ENCODE measurements around the gene SLC26A4. TPM values are rescaled to one million over a fixed set of nuclear protein-coding genes. Genes with fewer than 3 reads are reported as not detected.

The SLC26A4 gene
- 0.37 and 0.39 TPM in 2 replicates for total RNA-seq

DNA sequence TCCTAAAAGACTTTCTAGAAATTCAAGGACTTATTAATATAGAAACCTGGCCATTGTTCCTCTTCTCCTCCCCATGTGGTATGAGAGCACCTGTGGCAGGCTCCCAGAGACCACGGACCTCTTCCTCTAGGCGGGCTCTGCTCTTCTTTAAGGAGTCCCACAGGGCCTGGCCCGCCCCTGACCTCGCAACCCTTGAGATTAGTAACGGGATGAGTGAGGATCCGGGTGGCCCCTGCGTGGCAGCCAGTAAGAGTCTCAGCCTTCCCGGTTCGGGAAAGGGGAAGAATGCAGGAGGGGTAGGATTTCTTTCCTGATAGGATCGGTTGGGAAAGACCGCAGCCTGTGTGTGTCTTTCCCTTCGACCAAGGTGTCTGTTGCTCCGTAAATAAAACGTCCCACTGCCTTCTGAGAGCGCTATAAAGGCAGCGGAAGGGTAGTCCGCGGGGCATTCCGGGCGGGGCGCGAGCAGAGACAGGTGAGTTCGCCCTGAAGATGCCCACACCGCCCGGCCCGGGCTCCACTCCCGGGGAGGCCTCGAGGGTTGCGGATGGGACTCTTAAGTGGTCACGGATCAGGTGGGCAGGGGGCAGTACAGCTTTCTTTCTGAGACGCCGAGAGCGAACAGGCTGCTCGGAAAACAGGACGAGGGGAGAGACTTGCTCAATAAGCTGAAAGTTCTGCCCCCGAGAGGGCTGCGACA is at the start of gene SLC26A4:
SLC26A4 (plus strand) TSS at position 448 of the 700 bp plus-strand sequence. CDS start 814 bp downstream, outside the sequence.

DNA sequence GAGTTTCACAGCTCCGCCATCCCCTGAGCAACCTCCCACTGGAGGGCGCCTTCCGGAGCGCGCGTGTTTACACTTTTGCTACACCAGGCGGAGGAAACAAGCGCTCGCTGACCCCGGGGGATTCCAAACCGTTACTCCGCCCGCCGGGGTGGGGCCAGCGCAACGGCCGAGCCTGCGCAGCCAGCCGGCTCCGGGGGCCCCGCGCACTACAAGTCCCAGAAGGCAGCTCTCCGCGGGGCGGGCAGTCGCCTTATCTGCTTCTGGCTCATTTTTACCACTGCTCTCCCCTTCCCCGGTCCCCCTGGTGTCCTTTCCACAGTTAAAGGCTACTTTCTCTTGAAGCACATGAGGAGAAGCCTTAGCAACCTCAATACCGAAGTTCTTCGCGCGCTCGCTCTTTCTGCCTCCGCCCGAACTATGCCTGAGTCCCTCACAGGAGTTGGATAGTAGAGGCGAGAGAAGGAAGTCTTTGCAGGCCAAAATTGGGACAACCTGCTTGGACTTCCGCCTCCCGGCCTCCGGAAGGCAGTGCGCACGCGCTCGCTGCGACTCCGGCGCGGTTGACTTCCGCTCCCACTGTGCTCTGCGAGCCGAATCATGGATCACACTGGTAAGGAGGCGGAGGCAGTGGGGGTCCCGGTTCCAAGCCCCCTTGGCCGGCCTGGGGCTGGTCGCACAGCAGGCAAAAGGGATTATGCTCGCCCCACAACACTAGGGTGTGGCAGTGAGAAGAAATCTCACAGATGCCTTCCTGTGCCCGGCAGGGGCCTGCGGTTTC is 83.1 kb downstream of the SLC26A4 start, which contains the start of gene CBLL1:
CBLL1 (plus strand) TSS at position 576 of the 778 bp plus-strand sequence; CDS start at position 598, 22 bp downstream.

Small RNAs within 50 kb of the gene (small RNA-seq; reads per million reads assigned to genes)
- gene BANF1P5, result not detected

Other genes starting within 250 kb of the SLC26A4 start
- not detected in 2 replicates for gene GPR22, start 190.8 kb upstream of the SLC26A4 start, total RNA-seq
- 19.8 and 29.7 TPM in 2 replicates for gene COG5, start 96.9 kb upstream of the SLC26A4 start, total RNA-seq
- gene DUS4L, start 96.9 kb upstream of the SLC26A4 start, total RNA-seq, result 6.6 and 7.0 TPM in 2 replicates
- gene BCAP29, start 80.6 kb upstream of the SLC26A4 start, total RNA-seq, result 43.4 and 44.6 TPM in 2 replicates
- gene CBLL1, start 83.3 kb downstream of the SLC26A4 start, total RNA-seq, result 26.8 and 33.1 TPM in 2 replicates
- not detected in 2 replicates for gene SLC26A3, start 142.4 kb downstream of the SLC26A4 start, total RNA-seq
- 46.5 and 50.0 TPM in 2 replicates for gene DLD, start 230.4 kb downstream of the SLC26A4 start, total RNA-seq